IPS DF 6.9 (cell line): Measurements from ENCODE around the gene JMJD7.

ENCODE experiments used
- DNase-seq: peaks from one replicate; pipeline ENCODE4 v3.0.0-alpha.2; 2013; ENCODE audit warnings: low read depth, low spot score
- H3K27ac ChIP-seq: one replicate; pipeline ENCODE4 v1.5.1; 2013; ENCODE audit warnings: low read length, control low read depth
- H3K27me3 ChIP-seq: 2 replicates; pipeline ENCODE4 v1.6.1; 2013; ENCODE audit warnings: mild to moderate bottlenecking, low read length; ENCODE audit not compliant: control insufficient read depth, insufficient read depth
- H3K36me3 ChIP-seq: 2 replicates; pipeline ENCODE4 v1.6.1; 2013; ENCODE audit warnings: low read length; ENCODE audit not compliant: control insufficient read depth, insufficient read depth
- H3K4me1 ChIP-seq: 2 replicates; pipeline ENCODE4 v1.6.1; 2013; ENCODE audit warnings: low read length; ENCODE audit not compliant: control insufficient read depth, insufficient read depth
- H3K4me3 ChIP-seq: 2 replicates; pipeline ENCODE4 v1.5.1; 2013; ENCODE audit warnings: mild to moderate bottlenecking, low read length
- H3K9me3 ChIP-seq: 2 replicates; pipeline ENCODE4 v1.6.1; 2013; ENCODE audit warnings: low read length, inconsistent platforms; ENCODE audit not compliant: control insufficient read depth, insufficient read depth
- WGBS: extraction: QIAGEN DNeasy Blood & Tissue Kit; methylation state at CpG from one replicate; pipeline ENCODE4 v1.1.7; 2013; ENCODE audit warnings: mixed read lengths, missing lambda C conversion rate; ENCODE audit not compliant: insufficient read length, insufficient coverage; 5-methylcytosine and 5-hydroxymethylcytosine counted together

The JMJD7 gene

DNA sequence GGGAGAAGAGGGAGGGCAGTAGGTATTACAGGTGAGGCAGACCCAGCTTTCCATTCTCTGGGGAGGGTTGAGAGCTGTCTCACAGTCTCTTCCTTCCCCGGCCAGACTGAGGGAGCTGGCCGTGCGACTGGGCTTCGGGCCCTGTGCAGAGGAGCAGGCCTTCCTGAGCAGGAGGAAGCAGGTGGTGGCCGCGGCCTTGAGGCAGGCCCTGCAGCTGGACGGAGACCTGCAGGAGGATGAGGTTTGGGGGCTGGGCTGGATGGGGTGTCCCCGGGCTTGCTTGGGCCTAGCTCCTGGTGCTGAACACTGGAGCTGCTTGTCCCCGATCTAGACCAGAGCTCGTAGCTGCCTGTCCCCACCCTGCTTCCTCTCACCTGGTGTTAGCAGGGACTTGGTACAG, 15.7 kb downstream of the JMJD7 start:
- Histone ChIP-seq H3K27ac (no peak overlapping the region), H3K36me3 (peaks cover 7% of the 10 kb centered on the region), H3K27me3 (no peaks in the 10 kb centered on the region), H3K4me1 (no peaks in the 10 kb centered on the region), H3K4me3 (no peak overlapping the region), H3K9me3 (no peaks in the 10 kb centered on the region)
- WGBS = no CpG with 5 or more reads among the region's 10 CpGs
- DNase-seq = no peak

DNA sequence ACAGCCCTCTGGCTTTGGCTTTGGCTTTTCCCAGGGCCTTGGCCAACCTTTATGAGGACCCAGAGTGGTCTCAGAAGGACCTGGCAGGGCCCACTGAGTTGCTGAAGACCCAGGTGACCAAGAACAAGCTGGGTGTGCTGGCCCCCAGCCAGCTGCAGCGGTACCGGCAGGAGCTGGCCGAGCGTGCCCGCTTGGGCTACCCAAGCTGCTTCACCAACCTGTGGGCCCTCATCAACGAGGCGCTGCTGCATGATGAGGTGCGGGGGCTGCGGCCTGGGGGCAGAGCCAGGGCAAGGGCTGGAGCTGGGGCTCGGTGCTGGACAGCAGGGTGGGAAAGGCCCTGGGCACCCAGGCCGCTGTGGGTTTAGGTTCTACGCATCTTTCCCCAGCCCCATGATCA, 16.9 kb downstream of the JMJD7 start:
- no peaks in the 10 kb centered on the region; the same call in 1 of the 2 replicates for H3K4me1 ChIP-seq
- H3K27me3 ChIP-seq = no peaks in the 10 kb centered on the region
- H3K36me3 ChIP-seq = peaks cover 7% of the 10 kb centered on the region
- no peak overlapping the region for H3K27ac ChIP-seq
- no CpG with 5 or more reads among the region's 12 CpGs for WGBS
- DNase-seq = no peak
- H3K9me3 ChIP-seq = no peaks in the 10 kb centered on the region
- no peak overlapping the region for H3K4me3 ChIP-seq

DNA sequence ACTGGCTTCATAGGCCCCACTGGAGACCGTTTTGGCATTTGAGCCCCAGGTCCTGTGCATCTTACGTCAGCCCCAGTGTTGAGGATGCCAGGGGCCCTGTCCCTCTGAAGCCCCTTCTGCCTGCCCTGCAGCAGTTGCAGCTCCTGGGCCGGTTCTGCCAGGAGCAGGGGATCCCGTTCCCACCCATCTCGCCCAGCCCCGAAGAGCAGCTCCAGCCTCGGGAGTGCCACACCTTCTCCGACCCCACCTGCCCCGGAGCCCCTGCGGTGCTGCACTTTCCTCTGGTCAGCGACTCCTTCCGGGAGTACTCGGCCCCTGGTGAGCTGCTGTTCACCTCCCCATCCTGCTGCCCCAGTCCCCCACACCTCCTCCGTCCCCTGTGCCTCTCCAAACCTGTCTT, 19.3 kb downstream of the JMJD7 start:
- H3K4me3 ChIP-seq = no peak overlapping the region
- peaks cover 7% of the 10 kb centered on the region; the same call in 1 of the 2 replicates for H3K36me3 ChIP-seq
- no CpG with 5 or more reads among the region's 14 CpGs for WGBS
- no peaks in the 10 kb centered on the region for H3K9me3 ChIP-seq
- H3K4me1 ChIP-seq = no peaks in the 10 kb centered on the region; the same call in 1 of the 2 replicates
- no peaks in the 10 kb centered on the region for H3K27me3 ChIP-seq
- H3K27ac ChIP-seq = no peak overlapping the region
- DNase-seq = no peak

DNA sequence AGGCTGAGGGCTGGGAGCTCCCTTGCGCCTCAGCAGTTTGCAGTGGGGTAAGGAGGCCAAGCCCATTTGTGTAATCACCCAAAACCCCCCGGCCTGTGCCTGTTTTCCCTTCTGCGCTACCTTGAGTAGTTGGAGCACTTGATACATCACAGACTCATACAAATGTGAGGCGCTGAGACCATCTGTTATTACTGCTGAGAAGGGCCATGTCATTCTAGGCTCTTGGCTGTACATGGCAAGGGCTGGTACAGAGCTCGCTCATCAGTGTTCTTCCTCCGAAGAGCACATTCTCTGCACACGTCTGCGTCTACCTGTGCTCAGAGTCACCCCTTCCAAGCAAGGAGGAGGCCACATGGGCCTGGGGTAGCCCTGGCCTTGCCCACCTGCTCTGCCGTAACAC, 20.1 kb downstream of the JMJD7 start:
- no peak overlapping the region for H3K4me3 ChIP-seq
- no CpG with 5 or more reads among the region's 9 CpGs for WGBS
- H3K4me1 ChIP-seq = no peaks in the 10 kb centered on the region; the same call in 1 of the 2 replicates
- H3K9me3 ChIP-seq = no peaks in the 10 kb centered on the region
- H3K27ac ChIP-seq = no peak overlapping the region
- peaks cover 7% of the 10 kb centered on the region; the same call in 1 of the 2 replicates for H3K36me3 ChIP-seq
- no peaks in the 10 kb centered on the region for H3K27me3 ChIP-seq
- no peak for DNase-seq

DNA sequence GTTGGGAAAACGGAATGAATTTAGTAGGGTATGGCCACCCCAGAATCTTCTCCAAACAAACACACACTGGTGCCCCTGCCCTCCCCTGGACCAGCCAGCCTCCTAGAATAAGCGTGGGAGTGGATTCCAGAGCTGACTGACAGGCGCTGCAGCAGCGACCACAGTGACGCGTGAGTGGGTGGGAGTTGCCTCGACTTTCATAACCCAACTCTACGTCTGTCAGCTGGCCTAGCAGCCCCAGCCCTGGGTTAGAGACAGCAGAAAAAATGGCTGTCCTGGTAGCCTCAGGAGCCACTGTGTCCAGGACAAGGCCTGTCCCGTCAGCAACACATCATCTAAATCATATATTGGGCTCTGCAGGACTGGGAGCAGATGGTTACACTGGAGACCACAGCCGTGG, 20.7 kb downstream of the JMJD7 start:
- Histone ChIP-seq H3K27me3 (no peaks in the 10 kb centered on the region), H3K4me1 (no peaks in the 10 kb centered on the region; the same call in 1 of the 2 replicates), H3K27ac (no peak overlapping the region), H3K9me3 (no peaks in the 10 kb centered on the region), H3K36me3 (peaks cover 7% of the 10 kb centered on the region; the same call in 1 of the 2 replicates), H3K4me3 (no peak overlapping the region)
- no CpG with 5 or more reads among the region's 10 CpGs for whole genome bisulfite sequencing
- no peak for DNase-seq

DNA sequence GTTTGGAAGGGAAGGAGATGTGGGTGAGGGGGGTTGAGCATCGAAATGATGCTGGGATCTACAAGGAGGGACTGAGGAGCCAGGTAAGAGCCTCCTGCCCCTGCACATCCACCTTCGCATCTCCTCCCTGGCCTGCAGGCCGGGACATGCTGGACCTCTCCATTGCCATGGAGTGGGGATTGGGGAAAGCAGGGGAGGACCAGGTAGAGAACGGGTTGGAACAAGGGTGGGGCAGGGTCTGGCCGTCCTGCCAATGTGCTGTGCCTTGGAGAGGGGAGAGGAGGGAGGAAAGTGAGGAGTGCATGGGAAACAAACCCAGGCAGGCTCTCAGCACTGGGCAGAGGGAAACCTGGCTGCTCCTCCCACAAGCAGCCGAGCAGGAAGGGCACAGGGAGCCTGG, 21.3 kb downstream of the JMJD7 start:
- no peak overlapping the region for H3K27ac ChIP-seq
- no CpG with 5 or more reads among the region's 6 CpGs for WGBS
- H3K36me3 ChIP-seq = peaks cover 7% of the 10 kb centered on the region; the same call in 1 of the 2 replicates
- H3K4me3 ChIP-seq = no peak overlapping the region
- H3K4me1 ChIP-seq = no peaks in the 10 kb centered on the region; the same call in 1 of the 2 replicates
- no peaks in the 10 kb centered on the region for H3K9me3 ChIP-seq
- DNase-seq = no peak
- H3K27me3 ChIP-seq = no peaks in the 10 kb centered on the region

DNA sequence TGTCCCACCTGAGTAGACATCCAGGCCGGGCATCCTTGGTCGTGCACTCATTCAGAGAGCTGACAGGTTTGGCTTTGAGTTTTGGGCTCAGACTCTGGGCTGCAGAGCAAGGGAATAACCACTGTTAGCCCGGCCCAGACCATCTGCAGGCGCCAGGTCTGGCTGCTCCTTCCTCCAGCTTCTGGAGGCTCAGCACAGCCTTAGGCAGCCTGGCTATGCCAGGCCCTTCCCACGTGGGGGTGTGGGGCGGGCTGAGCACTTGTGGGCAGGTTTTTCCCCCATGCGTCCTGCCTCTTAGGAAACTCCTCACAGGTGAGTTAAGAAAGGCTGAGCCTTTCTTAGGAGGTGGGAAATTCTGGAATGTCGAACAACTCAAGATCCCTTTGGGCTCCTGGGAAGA, 22.0 kb downstream of the JMJD7 start:
- no peak for DNase-seq

DNA sequence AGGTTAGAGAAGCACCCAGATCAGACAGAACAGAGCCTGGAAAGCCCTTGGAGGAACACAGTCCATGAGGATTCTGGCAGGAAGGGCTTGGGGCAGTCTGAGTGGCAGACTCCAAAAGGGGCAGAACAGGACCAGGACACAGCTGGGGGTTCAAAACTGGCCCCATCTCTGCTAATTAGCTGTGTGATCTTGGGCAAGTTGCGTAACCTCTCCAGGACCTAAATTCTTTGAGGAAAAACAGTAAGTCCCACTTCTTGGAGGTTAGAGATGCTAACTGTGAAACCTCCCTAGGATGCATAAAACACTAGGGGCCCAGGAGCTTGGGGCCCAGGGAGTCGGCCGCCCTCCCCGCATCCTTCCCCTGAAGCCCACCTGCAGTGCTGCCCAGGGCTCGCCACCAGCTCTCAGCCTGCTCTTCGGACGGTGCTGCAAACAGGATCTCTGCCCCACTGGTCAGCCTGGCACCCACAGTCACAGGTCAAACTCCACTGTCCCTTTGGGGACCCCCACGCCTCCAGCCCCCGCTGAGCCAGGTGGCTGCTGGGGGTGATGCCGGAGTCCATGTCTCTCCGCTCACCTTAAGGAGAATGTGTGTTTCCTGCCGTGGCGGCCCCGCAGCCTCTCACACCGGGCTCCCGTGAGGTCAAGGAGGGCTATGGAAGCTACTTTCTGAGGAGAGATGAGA, 22.7 kb downstream of the JMJD7 start:
- H3K36me3 ChIP-seq = peaks cover 7% of the 10 kb centered on the region; the same call in 1 of the 2 replicates
- H3K27ac ChIP-seq = no peak overlapping the region
- DNase-seq = no peak
- no peaks in the 10 kb centered on the region for H3K27me3 ChIP-seq
- no CpG with 5 or more reads among the region's 16 CpGs for WGBS
- no peak overlapping the region for H3K4me3 ChIP-seq
- H3K4me1 ChIP-seq = no peaks in the 10 kb centered on the region; the same call in 1 of the 2 replicates
- no peaks in the 10 kb centered on the region for H3K9me3 ChIP-seq

More for the DNA sequence above, 22.0 kb downstream of the JMJD7 start:
- H3K4me3 ChIP-seq = no peak overlapping the region
- H3K27ac ChIP-seq = no peak overlapping the region
- H3K9me3 ChIP-seq = no peaks in the 10 kb centered on the region
- no peaks in the 10 kb centered on the region for H3K27me3 ChIP-seq
- peaks cover 7% of the 10 kb centered on the region; the same call in 1 of the 2 replicates for H3K36me3 ChIP-seq
- WGBS = no CpG with 5 or more reads among the region's 8 CpGs
- H3K4me1 ChIP-seq = no peaks in the 10 kb centered on the region; the same call in 1 of the 2 replicates

DNA sequence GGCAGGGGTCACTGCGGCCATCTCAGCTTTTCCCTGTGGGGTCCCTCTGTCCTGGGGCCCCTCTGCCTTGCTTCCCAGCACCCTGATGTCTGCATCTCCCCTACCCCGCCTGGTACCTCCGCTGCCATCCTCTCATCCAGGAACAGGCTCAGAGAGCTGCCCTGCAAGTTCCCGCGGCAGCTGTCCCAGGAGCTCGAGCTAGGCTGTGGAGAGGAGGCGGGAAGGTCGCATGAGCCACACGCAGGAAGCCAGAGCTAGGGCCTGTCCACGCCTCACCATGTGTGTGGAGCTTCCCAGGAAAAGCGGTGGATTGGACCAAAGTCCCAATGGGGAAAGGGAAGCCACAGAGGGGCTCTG, 23.3 kb downstream of the JMJD7 start:
- DNase-seq = no peak
- Histone ChIP-seq H3K36me3 (peaks cover 7% of the 10 kb centered on the region; the same call in 1 of the 2 replicates), H3K27me3 (no peaks in the 10 kb centered on the region), H3K27ac (no peak overlapping the region), H3K9me3 (no peaks in the 10 kb centered on the region), H3K4me3 (no peak overlapping the region), H3K4me1 (no peaks in the 10 kb centered on the region; the same call in 1 of the 2 replicates)
- no CpG with 5 or more reads among the region's 11 CpGs for WGBS

DNA sequence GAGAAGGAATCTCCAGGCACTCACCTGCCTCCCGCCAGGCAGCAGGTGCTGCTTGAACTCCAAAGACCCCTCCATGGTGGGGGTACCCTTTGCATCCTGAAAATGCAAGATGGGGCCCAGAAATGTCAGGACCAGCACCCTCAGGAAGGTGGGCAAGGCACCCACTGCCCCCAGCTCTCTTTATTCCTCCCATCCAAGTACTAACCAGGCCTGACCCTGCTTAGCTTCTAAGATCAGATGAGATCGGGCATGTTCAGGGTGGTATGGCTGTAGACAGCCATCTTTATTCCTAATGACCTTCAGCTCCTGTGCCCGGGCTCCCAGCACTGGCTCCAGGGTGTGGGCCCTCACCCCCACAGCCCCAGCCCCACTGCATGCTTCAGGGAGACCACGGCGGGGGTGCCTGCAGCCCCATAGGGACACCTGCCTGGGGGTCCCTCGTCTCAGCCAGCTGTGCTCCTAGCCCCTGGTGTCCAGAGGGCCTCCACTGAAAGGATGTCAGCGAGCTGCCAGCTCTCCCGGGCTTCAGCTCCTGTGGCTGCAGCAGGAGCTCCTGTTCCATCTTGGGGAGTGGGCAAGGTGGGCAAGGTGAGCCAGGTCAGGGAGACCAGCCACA, 24.0 kb downstream of the JMJD7 start:
- H3K36me3 ChIP-seq = peaks cover 7% of the 10 kb centered on the region; the same call in 1 of the 2 replicates
- DNase-seq = no peak
- no CpG with 5 or more reads among the region's 8 CpGs for WGBS
- H3K9me3 ChIP-seq = no peaks in the 10 kb centered on the region
- H3K27me3 ChIP-seq = no peaks in the 10 kb centered on the region
- no peak overlapping the region for H3K27ac ChIP-seq
- no peaks in the 10 kb centered on the region; the same call in 1 of the 2 replicates for H3K4me1 ChIP-seq
- H3K4me3 ChIP-seq = no peak overlapping the region
